GM23338 (cell line): ENCODE results near the gene BTBD3. TPM values are rescaled to one million over a fixed set of nuclear protein-coding genes. Genes with fewer than 3 reads are reported as not detected.

Source experiments
- ATAC-seq: fragments of 200-7000 bp; cut with Tn5 transposase; 3 replicates; pipeline ENCODE4 v1.9.1; 2020
- DNase-seq: peaks from one replicate; pipeline ENCODE4 v3.0.0-alpha.2; 2015; ENCODE audit warnings: low spot score
- H2AFZ ChIP-seq: fragments of 200-600 bp; sonication (generic); 2 replicates; pipeline ENCODE4 v1.8.0; 2016; ENCODE audit warnings: antibody characterized with exemption, mild to moderate bottlenecking, moderate library complexity
- H3F3A ChIP-seq: fragments of 200-600 bp; sonication (generic); replicated peaks from 2 replicates; pipeline ENCODE4 v1.8.0; 2017; ENCODE audit warnings: antibody characterized with exemption, mixed run types, low read depth
- H3K27ac ChIP-seq: fragments of 200-600 bp; sonication (generic); 2 replicates; pipeline ENCODE4 v1.6.1; 2016; ENCODE audit warnings: low read depth
- H3K27me3 ChIP-seq: fragments of 200-600 bp; sonication (generic); 2 replicates; pipeline ENCODE4 v1.8.0; 2016; ENCODE audit warnings: mild to moderate bottlenecking, mixed run types, moderate library complexity; ENCODE audit not compliant: insufficient read depth
- H3K36me3 ChIP-seq: fragments of 200-600 bp; sonication (generic); 2 replicates; pipeline ENCODE4 v1.8.0; 2016; ENCODE audit warnings: mild to moderate bottlenecking; ENCODE audit not compliant: insufficient read depth
- H3K4me1 ChIP-seq: fragments of 200-600 bp; sonication (generic); 2 replicates; pipeline ENCODE4 v1.8.0; 2016; ENCODE audit warnings: mild to moderate bottlenecking, moderate library complexity; ENCODE audit not compliant: insufficient read depth
- H3K4me2 ChIP-seq: fragments of 200-600 bp; sonication (generic); 2 replicates; pipeline ENCODE4 v1.7.1; 2017; ENCODE audit warnings: mixed run types
- H3K4me3 ChIP-seq: fragments of 200-600 bp; sonication (generic); 2 replicates; pipeline ENCODE4 v1.6.1; 2016; ENCODE audit warnings: mixed run types
- H3K79me2 ChIP-seq: fragments of 200-600 bp; sonication (generic); replicated peaks from 2 replicates; pipeline ENCODE4 v1.8.0; 2017; ENCODE audit warnings: mild to moderate bottlenecking; ENCODE audit not compliant: insufficient read depth
- H3K9me2 ChIP-seq: fragments of 200-600 bp; sonication (generic); 2 replicates; pipeline ENCODE4 v1.8.0; 2017; ENCODE audit not compliant: insufficient read depth
- H4K20me1 ChIP-seq: fragments of 200-600 bp; sonication (generic); replicated peaks from 2 replicates; pipeline ENCODE4 v1.8.0; 2017; ENCODE audit warnings: mild to moderate bottlenecking; ENCODE audit not compliant: insufficient read depth
- H3K27ac Mint-ChIP-seq: 2 replicates; pipeline ENCODE4 v1.8.0; 2020; ENCODE audit warnings: inconsistent platforms, mild to moderate bottlenecking, moderate library complexity, mixed read lengths
- H3K27me3 Mint-ChIP-seq: 3 replicates; pipeline ENCODE4 v1.8.0; 2022; ENCODE audit warnings: low read depth, mild to moderate bottlenecking, moderate library complexity, mixed read lengths, inconsistent platforms; ENCODE audit not compliant: insufficient read depth, poor library complexity
- H3K36me3 Mint-ChIP-seq: 3 replicates; pipeline ENCODE4 v1.8.0; 2021; ENCODE audit warnings: low read depth, mild to moderate bottlenecking, inconsistent platforms, moderate library complexity, mixed read lengths
- H3K4me1 Mint-ChIP-seq: 3 replicates; pipeline ENCODE4 v1.8.0; 2020; ENCODE audit warnings: mild to moderate bottlenecking, inconsistent platforms, mixed read lengths
- H3K4me3 Mint-ChIP-seq: 3 replicates; pipeline ENCODE4 v1.8.0; 2021; ENCODE audit warnings: moderate library complexity, mild to moderate bottlenecking, inconsistent platforms, mixed read lengths
- H3K9me3 Mint-ChIP-seq: 3 replicates; pipeline ENCODE4 v1.8.0; 2020; ENCODE audit warnings: moderate library complexity, mild to moderate bottlenecking, inconsistent platforms, mixed read lengths
- CREB1 ChIP-seq: fragments of 250-450 bp; sonication (Bioruptor Pico); IDR thresholded peaks from 2 replicates; pipeline ENCODE4 v1.5.0; 2020; ENCODE audit warnings: low read depth, mild to moderate bottlenecking, moderate library complexity
- EZH2 ChIP-seq: fragments of 200-600 bp; sonication (generic); IDR thresholded peaks from one replicate; pipeline ENCODE4 v1.8.0; 2017; ENCODE audit warnings: antibody characterized with exemption, mild to moderate bottlenecking, low read depth; ENCODE audit not compliant: unreplicated experiment
- EZH2phosphoT487 ChIP-seq: fragments of 200-600 bp; sonication (generic); IDR thresholded peaks from one replicate; pipeline ENCODE4 v1.8.1; 2018; ENCODE audit warnings: antibody characterized with exemption; ENCODE audit not compliant: unreplicated experiment
- JUNB ChIP-seq: IDR thresholded peaks from one replicate; pipeline ENCODE4 v1.6.1; 2016; ENCODE audit warnings: antibody characterized with exemption; ENCODE audit not compliant: unreplicated experiment
- NANOG ChIP-seq: IDR thresholded peaks from 2 replicates; pipeline ENCODE4 v1.6.1; 2016; ENCODE audit warnings: antibody characterized with exemption, borderline replicate concordance
- POLR2AphosphoS5 ChIP-seq: IDR thresholded peaks from 2 replicates; pipeline ENCODE4 v1.6.1; 2016; ENCODE audit warnings: antibody characterized with exemption, low read depth
- STAT1 ChIP-seq: IDR thresholded peaks from one replicate; pipeline ENCODE4 v1.6.1; 2016; ENCODE audit warnings: antibody characterized with exemption; ENCODE audit not compliant: unreplicated experiment
- ZNF114 ChIP-seq: fragments of 250-450 bp; sonication (Bioruptor Pico); IDR thresholded peaks from 2 replicates; pipeline ENCODE4 v1.5.0; 2020; ENCODE audit warnings: mild to moderate bottlenecking, moderate library complexity
- ZNF331 ChIP-seq: fragments of 250-450 bp; sonication (Bioruptor Pico); IDR thresholded peaks from 2 replicates; pipeline ENCODE4 v1.5.0; 2020; ENCODE audit warnings: low read depth, mild to moderate bottlenecking, moderate library complexity
- polyA plus RNA-seq: library from polyadenylated mRNA; unstranded; fragments of >200 nt; fragmentation: Nextera tagmentation; extraction: Ambion mirVana; gene quantifications from 2 replicates; pipeline ENCODE4 v1.2.1, GENCODE V29; 2016
- total RNA-seq: library from RNA; depleted of rRNA; stranded (reverse); fragments of >200 nt; shearing (Covaris generic); gene quantifications from 2 replicates; pipeline ENCODE4 v1.2.3, GENCODE V29; 2014
- TF ChIP-seq, protein P1 (sequence below): fragments of 250-450 bp; sonication (Bioruptor Pico); IDR thresholded peaks from 2 replicates; pipeline ENCODE4 v1.5.0; 2020; ENCODE audit warnings: mild to moderate bottlenecking, moderate library complexity
- TF ChIP-seq, protein P2 (sequence below): IDR thresholded peaks from one replicate; pipeline ENCODE4 v1.6.1; 2018; ENCODE audit warnings: antibody characterized with exemption; ENCODE audit not compliant: unreplicated experiment
- TF ChIP-seq, protein P3 (sequence below): IDR thresholded peaks from 2 replicates; pipeline ENCODE4 v1.6.1; 2016; ENCODE audit warnings: antibody characterized with exemption
- TF ChIP-seq, protein P4 (sequence below), 2 experiments: fragments of 200-600 bp in 1 of 2; sonication (generic) in 1 of 2; conservative IDR thresholded peaks; 2 replicates each; pipeline versions ENCODE4 v1.5.1 to v1.6.1; 2016 to 2017; ENCODE audit warnings: antibody characterized with exemption in 2 of 2, low read depth in 2 of 2, mild to moderate bottlenecking in 2 of 2, moderate library complexity in 1 of 2

BTBD3 gene
- total and polyA plus RNA-seq, 2 experiments from 2014 or later: 11.8 to 45.1 TPM

DNA sequence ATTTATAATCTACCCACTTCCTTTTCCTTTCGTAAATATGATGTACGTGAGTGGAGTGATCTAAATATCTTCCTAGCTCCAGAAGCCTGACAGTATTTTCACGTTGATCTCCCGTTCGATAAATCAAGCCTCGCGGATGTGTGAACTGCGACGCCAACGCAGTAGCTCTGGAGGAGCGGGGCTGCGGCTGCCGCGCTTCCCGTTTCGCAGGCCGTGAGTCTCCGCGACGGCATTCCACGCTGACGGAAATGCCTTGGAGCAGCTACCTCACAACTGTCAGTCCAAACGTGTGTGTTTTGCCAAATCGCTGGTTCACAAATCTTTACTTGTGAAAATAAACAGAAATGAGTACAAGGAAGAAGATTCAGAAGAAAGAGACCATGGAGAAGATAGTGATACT, 41.2 kb downstream of the BTBD3 start:
- no peaks in the 10 kb centered on the region for H3K4me1 ChIP-seq
- H4K20me1 ChIP-seq: no peaks in the 10 kb centered on the region
- H3K4me3 ChIP-seq: no peak overlapping the region
- H3K4me2 ChIP-seq: peak overlapping the region; percentile 45; the same call in 1 of the 2 replicates
- no peak overlapping the region for H3K4me3 Mint-ChIP-seq
- no peaks in the 10 kb centered on the region for H3K36me3 ChIP-seq
- TF ChIP-seq, protein P1, sequence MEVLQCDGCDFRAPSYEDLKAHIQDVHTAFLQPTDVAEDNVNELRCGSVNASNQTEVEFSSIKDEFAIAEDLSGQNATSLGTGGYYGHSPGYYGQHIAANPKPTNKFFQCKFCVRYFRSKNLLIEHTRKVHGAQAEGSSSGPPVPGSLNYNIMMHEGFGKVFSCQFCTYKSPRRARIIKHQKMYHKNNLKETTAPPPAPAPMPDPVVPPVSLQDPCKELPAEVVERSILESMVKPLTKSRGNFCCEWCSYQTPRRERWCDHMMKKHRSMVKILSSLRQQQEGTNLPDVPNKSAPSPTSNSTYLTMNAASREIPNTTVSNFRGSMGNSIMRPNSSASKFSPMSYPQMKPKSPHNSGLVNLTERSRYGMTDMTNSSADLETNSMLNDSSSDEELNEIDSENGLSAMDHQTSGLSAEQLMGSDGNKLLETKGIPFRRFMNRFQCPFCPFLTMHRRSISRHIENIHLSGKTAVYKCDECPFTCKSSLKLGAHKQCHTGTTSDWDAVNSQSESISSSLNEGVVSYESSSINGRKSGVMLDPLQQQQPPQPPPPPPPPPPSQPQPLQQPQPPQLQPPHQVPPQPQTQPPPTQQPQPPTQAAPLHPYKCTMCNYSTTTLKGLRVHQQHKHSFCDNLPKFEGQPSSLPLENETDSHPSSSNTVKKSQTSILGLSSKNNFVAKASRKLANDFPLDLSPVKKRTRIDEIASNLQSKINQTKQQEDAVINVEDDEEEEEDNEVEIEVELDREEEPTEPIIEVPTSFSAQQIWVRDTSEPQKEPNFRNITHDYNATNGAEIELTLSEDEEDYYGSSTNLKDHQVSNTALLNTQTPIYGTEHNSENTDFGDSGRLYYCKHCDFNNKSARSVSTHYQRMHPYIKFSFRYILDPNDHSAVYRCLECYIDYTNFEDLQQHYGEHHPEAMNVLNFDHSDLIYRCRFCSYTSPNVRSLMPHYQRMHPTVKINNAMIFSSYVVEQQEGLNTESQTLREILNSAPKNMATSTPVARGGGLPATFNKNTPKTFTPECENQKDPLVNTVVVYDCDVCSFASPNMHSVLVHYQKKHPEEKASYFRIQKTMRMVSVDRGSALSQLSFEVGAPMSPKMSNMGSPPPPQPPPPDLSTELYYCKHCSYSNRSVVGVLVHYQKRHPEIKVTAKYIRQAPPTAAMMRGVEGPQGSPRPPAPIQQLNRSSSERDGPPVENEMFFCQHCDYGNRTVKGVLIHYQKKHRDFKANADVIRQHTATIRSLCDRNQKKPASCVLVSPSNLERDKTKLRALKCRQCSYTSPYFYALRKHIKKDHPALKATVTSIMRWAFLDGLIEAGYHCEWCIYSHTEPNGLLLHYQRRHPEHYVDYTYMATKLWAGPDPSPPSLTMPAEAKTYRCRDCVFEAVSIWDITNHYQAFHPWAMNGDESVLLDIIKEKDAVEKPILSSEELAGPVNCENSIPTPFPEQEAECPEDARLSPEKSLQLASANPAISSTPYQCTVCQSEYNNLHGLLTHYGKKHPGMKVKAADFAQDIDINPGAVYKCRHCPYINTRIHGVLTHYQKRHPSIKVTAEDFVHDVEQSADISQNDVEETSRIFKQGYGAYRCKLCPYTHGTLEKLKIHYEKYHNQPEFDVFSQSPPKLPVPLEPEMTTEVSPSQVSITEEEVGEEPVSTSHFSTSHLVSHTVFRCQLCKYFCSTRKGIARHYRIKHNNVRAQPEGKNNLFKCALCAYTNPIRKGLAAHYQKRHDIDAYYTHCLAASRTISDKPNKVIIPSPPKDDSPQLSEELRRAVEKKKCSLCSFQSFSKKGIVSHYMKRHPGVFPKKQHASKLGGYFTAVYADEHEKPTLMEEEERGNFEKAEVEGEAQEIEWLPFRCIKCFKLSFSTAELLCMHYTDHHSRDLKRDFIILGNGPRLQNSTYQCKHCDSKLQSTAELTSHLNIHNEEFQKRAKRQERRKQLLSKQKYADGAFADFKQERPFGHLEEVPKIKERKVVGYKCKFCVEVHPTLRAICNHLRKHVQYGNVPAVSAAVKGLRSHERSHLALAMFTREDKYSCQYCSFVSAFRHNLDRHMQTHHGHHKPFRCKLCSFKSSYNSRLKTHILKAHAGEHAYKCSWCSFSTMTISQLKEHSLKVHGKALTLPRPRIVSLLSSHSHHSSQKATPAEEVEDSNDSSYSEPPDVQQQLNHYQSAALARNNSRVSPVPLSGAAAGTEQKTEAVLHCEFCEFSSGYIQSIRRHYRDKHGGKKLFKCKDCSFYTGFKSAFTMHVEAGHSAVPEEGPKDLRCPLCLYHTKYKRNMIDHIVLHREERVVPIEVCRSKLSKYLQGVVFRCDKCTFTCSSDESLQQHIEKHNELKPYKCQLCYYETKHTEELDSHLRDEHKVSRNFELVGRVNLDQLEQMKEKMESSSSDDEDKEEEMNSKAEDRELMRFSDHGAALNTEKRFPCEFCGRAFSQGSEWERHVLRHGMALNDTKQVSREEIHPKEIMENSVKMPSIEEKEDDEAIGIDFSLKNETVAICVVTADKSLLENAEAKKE (CRISPR knock-in tag): no peak
- TF ChIP-seq STAT1 (no peak), EZH2 (no peak), NANOG (no peak), ZNF114 (no peak), JUNB (no peak), CREB1 (no peak), ZNF331 (no peak), EZH2phosphoT487 (no peak), POLR2AphosphoS5 (no peak)
- TF ChIP-seq, protein P2, sequence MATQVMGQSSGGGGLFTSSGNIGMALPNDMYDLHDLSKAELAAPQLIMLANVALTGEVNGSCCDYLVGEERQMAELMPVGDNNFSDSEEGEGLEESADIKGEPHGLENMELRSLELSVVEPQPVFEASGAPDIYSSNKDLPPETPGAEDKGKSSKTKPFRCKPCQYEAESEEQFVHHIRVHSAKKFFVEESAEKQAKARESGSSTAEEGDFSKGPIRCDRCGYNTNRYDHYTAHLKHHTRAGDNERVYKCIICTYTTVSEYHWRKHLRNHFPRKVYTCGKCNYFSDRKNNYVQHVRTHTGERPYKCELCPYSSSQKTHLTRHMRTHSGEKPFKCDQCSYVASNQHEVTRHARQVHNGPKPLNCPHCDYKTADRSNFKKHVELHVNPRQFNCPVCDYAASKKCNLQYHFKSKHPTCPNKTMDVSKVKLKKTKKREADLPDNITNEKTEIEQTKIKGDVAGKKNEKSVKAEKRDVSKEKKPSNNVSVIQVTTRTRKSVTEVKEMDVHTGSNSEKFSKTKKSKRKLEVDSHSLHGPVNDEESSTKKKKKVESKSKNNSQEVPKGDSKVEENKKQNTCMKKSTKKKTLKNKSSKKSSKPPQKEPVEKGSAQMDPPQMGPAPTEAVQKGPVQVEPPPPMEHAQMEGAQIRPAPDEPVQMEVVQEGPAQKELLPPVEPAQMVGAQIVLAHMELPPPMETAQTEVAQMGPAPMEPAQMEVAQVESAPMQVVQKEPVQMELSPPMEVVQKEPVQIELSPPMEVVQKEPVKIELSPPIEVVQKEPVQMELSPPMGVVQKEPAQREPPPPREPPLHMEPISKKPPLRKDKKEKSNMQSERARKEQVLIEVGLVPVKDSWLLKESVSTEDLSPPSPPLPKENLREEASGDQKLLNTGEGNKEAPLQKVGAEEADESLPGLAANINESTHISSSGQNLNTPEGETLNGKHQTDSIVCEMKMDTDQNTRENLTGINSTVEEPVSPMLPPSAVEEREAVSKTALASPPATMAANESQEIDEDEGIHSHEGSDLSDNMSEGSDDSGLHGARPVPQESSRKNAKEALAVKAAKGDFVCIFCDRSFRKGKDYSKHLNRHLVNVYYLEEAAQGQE: no peak
- TF ChIP-seq, protein P3, sequence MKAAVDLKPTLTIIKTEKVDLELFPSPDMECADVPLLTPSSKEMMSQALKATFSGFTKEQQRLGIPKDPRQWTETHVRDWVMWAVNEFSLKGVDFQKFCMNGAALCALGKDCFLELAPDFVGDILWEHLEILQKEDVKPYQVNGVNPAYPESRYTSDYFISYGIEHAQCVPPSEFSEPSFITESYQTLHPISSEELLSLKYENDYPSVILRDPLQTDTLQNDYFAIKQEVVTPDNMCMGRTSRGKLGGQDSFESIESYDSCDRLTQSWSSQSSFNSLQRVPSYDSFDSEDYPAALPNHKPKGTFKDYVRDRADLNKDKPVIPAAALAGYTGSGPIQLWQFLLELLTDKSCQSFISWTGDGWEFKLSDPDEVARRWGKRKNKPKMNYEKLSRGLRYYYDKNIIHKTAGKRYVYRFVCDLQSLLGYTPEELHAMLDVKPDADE: no peak
- TF ChIP-seq, protein P4, sequence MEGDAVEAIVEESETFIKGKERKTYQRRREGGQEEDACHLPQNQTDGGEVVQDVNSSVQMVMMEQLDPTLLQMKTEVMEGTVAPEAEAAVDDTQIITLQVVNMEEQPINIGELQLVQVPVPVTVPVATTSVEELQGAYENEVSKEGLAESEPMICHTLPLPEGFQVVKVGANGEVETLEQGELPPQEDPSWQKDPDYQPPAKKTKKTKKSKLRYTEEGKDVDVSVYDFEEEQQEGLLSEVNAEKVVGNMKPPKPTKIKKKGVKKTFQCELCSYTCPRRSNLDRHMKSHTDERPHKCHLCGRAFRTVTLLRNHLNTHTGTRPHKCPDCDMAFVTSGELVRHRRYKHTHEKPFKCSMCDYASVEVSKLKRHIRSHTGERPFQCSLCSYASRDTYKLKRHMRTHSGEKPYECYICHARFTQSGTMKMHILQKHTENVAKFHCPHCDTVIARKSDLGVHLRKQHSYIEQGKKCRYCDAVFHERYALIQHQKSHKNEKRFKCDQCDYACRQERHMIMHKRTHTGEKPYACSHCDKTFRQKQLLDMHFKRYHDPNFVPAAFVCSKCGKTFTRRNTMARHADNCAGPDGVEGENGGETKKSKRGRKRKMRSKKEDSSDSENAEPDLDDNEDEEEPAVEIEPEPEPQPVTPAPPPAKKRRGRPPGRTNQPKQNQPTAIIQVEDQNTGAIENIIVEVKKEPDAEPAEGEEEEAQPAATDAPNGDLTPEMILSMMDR (conservative IDR thresholded peaks at IDR 0.05; ENCODE audit: low read depth in 2 of 2): no peak
- no peaks in the 10 kb centered on the region for H3K36me3 Mint-ChIP-seq
- H3K27ac ChIP-seq: no peak overlapping the region
- H3K27me3 Mint-ChIP-seq: no peaks in the 10 kb centered on the region
- H3K9me3 Mint-ChIP-seq: peaks cover 7% of the 10 kb centered on the region
- no peaks in the 10 kb centered on the region for H3K79me2 ChIP-seq
- no peaks in the 10 kb centered on the region for H3K27me3 ChIP-seq
- H3F3A ChIP-seq: no peaks in the 10 kb centered on the region
- H3K27ac Mint-ChIP-seq: no peak overlapping the region
- peak overlapping the region; percentile 82 for H2AFZ ChIP-seq
- peak; percentile 24 for DNase-seq
- 0 out of 2 replicates have a peak, but pooled peaks cover 3% of the 10 kb centered on the region for H3K9me2 ChIP-seq
- peak; percentile 45 for ATAC-seq
- no peaks in the 10 kb centered on the region for H3K4me1 Mint-ChIP-seq
